ENCODE results near the gene CCL28.

GRCh38 chr5:43338862-43339261 is 73.3 kb downstream of the CCL28 start:
- TF ChIP-seq EZH2phosphoT487 (IDR thresholded peaks at IDR 0.05; ENCODE audit: borderline replicate concordance, low read depth, low read length) (no peak), CTCF (conservative IDR thresholded peaks at IDR 0.05; ENCODE audit: low read length) (no peak)
